Measurements from ENCODE around the gene ZNHIT1.

The ZNHIT1 gene

GRCh38 chr7:101207459-101207858 is 10.5 kb upstream of the ZNHIT1 start:
- DNase-seq (ENCODE audit: low read depth), result no peak
- TF ChIP-seq CTCF (IDR thresholded peaks at IDR 0.05; ENCODE audit: insufficient read depth, low read depth, low read length, missing control alignments), result no peak
- H3K4me3 ChIP-seq (ENCODE audit: low read length), result no peak overlapping the region

GRCh38 chr7:101208794-101209193 is 9.2 kb upstream of the ZNHIT1 start:
- no peak for TF ChIP-seq CTCF (IDR thresholded peaks at IDR 0.05; ENCODE audit: insufficient read depth, low read depth, low read length, missing control alignments)
- no peak overlapping the region for H3K4me3 ChIP-seq (ENCODE audit: low read length)

GRCh38 chr7:101210143-101210542 is 7.8 kb upstream of the ZNHIT1 start:
- DNase-seq (ENCODE audit: low read depth), result no peak
- no peak for TF ChIP-seq CTCF (IDR thresholded peaks at IDR 0.05; ENCODE audit: insufficient read depth, low read depth, low read length, missing control alignments)
- H3K4me3 ChIP-seq (ENCODE audit: low read length), result no peak overlapping the region

More at GRCh38 chr7:101208794-101209193, 9.2 kb upstream of the ZNHIT1 start:
- DNase-seq (ENCODE audit: low read depth), result no peak

- no peak for DNase-seq (ENCODE audit: low read depth)
- no peak for TF ChIP-seq CTCF (IDR thresholded peaks at IDR 0.05; ENCODE audit: insufficient read depth, low read depth, low read length, missing control alignments)
- no peak overlapping the region for H3K4me3 ChIP-seq (ENCODE audit: low read length)
Observed at GRCh38 chr7:101211501-101211900, 6.5 kb upstream of the ZNHIT1 start.

GRCh38 chr7:101212014-101212413 is 6.0 kb upstream of the ZNHIT1 start:
- no peak for TF ChIP-seq CTCF (IDR thresholded peaks at IDR 0.05; ENCODE audit: insufficient read depth, low read depth, low read length, missing control alignments)
- H3K4me3 ChIP-seq (ENCODE audit: low read length), result no peak overlapping the region
- DNase-seq (ENCODE audit: low read depth), result no peak

GRCh38 chr7:101216001-101216859 is 1.7 kb upstream of the ZNHIT1 start:
- H3K4me3 ChIP-seq (ENCODE audit: low read length), result peak overlapping the region; percentile 87
- no peak for TF ChIP-seq CTCF (IDR thresholded peaks at IDR 0.05; ENCODE audit: insufficient read depth, low read depth, low read length, missing control alignments)
- DNase-seq (ENCODE audit: low read depth), result no peak
